ENCODE data around the gene MAGOHB.
A peak's percentile ranks its signal among the peaks of the same experiment; 100 is the strongest.
"Not testable (repeated sequence)": the region's sequence is repeated elsewhere in the genome, so short reads cannot be mapped to it uniquely, and the experiment has no call there.

Gene MAGOHB

DNA sequence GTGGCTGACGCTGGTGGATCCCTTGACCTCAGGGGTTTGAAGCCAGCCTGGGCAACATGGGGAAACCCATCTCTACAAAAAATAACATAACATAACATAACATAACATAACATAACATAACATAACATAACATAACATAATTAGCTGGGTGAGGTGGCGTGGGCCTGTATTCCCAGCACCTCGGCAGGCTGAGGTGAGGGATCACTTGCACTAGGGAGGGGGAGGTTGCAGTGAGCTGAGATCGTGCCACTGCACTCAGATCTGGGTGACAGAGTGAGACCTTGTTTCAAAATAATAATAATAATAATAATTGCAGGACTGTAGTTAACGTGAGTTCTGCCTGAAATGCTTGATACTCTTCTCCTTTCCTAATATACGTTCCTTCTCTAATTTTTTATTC, 1.3 kb downstream of the MAGOHB start:
- DNase-seq (ENCODE audit: low read depth in 2 of 2): no peak

DNA sequence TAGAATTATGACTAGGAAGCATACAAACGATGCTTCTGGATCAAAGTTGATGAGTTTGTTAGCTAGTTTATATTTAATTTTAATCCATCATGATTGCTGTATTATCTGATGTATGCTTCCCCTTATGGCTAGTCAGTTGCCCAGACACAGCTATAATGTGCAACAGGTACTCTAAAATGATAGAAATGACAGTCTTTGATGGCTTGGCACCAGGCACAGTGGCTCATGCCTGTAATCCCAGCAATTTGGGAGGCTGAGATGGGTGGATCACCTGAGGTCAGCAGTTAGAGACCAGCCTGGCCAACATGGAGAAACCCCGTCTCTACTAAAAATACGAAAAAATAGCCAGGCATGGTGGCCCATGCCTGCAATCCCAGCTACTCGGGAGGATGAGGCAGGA, 2.2 kb downstream of the MAGOHB start:
- not testable (repeated sequence) for DNase-seq (ENCODE audit: low read depth in 2 of 2)

GRCh38 chr12:10610188-10610587, 3.2 kb downstream of the MAGOHB start:
- DNase-seq (ENCODE audit: low read depth in 2 of 2): no peak

DNA sequence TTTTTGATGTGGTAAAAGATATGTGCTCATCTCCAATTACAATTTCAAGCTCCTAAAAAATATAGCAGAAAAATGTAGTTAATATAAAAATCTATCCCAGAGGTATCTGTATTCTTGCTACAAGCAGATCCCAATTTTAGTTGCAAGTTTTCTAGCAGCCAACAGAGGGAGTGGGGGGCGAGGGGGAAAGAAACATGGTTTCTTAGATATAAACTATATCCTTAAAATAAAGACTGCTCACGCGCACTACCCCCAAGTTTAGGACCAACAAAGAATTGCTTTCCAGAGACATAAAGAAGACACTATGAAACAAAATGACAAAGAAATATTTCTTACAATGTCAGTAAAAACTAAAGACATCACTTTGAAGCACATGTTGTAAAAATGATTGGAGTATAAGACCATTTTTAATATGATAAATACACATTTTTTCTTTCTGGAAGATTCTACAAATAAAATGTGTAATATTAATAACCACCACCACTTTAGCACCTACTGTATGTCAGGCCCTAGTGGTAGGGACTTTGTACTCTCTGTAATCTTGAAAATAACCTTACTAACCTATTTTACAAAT, 5.4 kb downstream of the MAGOHB start:
- DNase-seq (ENCODE audit: low read depth in 2 of 2): no peak

- no peak for DNase-seq (ENCODE audit: low read depth in 2 of 2)
These were observed 11.5 kb downstream of the MAGOHB start for GRCh38 chr12:10601860-10602259.

- no peak for DNase-seq (ENCODE audit: low read depth in 2 of 2)
These were observed 12.4 kb downstream of the MAGOHB start for GRCh38 chr12:10600988-10601387.

DNA sequence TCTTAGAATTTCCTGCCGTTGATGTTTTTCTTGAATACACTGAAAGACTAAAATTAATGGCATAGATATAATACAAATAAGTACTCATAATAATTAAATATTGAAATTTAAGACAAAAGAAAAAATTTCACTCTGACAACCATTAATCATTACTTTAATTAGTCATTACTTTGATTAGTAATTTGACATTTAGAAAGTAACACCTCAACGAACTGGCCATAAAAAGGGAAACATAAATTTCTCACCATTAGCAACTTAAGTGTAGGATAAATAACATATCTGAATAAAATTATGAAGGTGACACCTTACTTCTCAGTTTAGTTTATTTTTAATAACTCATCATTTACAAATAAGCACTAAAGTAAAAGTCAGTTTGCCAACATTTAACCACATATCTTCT, 17.5 kb downstream of the MAGOHB start:
- no peak for DNase-seq (ENCODE audit: low read depth in 2 of 2)

GRCh38 chr12:10590966-10591365, 22.4 kb downstream of the MAGOHB start:
- DNase-seq (ENCODE audit: low read depth in 2 of 2): no peak

- DNase-seq (ENCODE audit: low read depth in 2 of 2): no peak
These were observed 29.0 kb downstream of the MAGOHB start for GRCh38 chr12:10584415-10584814.

DNA sequence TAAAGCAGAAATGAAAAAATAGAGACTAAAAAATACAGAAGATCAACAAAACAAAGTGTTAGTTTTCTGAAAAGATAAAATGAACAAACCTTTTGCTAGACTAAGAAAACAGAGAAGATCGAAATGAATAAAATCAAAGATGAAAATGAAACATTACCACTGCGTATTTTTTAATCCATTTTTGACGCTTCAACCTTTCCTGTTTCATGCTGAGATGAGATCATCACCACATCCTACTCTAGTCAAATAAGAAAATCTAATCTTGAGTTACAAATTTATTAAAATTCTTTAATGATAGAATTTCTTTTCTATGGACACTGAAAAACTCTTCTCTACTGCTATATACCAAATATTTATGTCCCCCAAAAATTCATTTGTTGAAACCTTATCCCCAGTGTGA, 30.7 kb downstream of the MAGOHB start:
- DNase-seq (ENCODE audit: low read depth in 2 of 2): no peak

GRCh38 chr12:10582133-10582532, 31.3 kb downstream of the MAGOHB start:
- DNase-seq (ENCODE audit: low read depth in 2 of 2): not testable (repeated sequence)

DNA sequence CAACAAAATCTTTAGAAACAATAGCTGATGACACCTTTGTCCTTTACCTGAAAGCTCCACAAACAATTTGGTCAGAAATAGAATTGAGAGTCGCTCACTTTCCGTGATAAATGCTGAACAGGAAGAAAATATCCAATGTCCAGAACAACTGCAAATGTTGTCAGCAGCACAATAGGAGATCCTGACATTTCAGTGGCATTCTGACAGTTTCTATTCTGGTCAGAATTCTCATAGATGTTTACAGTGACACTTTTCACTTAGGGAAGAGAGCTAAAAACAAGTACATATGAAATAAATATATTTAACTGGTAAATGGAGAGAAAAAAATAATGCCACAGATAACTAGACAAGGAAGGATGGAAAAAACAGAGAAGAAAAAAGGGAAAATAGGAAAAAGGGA, 39.1 kb downstream of the MAGOHB start:
- DNase-seq (ENCODE audit: low read depth in 2 of 2): no peak

DNA sequence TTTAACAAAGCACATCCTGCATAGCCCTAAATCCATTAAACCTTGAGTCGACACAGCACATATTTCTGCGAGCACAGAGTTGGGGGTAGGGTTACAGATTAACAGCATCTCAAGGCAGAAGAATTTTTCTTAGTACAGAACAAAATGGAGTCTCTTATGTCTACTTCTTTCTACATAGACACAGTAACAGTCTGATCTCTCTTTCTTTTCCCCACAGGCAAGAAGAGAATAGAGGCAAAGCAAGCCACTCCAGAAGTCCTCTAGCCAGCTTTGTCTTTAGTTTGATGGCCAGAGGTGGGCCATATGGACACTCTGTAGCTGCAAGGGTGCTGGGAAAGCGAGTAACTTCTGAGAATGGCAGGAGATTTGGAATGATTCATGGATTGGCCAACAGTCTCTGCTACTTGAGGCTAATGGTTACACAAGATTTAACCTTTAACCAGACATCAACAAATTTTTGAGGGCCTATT, 41.4 kb downstream of the MAGOHB start:
- DNase-seq (ENCODE audit: low read depth in 2 of 2): not testable (repeated sequence)

DNA sequence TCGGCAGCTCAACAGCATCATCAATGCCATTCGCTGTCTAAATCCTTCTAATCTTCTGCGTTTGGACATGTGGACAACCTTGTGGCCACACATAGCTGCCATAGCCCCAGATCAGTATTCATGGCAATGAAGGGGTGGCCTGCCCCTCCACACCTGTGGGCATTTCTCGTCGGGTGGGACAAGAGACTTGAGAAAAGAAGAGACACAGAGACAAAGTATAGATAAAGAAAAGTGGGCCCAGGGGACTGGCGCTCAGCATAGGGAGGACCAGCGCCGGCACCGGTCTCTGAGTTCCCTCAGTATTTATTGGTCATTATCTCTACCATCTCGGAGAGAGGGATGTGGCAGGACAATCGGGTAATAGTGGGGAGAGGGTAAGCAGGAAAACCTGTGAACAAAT, 42.3 kb downstream of the MAGOHB start:
- DNase-seq (ENCODE audit: low read depth in 2 of 2): no peak

DNA sequence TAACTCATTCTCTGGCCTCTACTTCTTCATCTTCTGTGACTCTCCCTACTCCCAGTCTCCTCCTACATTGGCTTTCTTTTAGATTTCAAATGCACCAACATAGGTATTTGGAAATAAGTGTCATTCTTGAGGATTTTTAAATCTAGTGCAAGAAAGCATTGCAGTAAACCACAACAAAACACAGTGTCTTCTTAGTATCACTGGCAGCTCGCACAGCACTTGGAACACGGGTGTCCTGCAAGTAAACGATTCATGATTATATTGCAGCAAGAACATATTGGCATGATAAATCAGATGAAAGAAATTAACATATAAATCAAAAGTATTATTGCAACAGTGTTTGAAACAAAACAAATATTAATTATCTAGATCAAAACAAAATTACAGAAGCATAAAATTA, 45.6 kb downstream of the MAGOHB start:
- no peak for DNase-seq (ENCODE audit: low read depth in 2 of 2)

DNA sequence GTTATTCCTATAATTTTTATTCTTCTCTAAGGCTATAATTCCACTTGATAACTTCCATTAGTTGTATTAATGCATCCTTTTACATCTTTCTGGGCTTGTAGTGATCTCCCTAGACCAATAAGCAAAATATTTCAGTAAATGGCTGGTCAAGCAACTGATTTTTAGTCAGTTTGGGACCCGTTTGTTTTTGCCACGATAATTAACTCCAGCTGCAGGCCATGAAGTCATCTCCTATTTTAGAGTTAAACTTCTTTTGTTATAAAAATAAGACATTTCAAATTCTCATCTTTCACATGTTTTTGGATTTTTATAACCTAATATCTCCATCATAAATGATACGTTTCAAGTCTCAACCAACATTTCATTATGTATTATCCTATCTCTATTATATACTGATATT, 49.4 kb downstream of the MAGOHB start:
- DNase-seq (ENCODE audit: low read depth in 2 of 2): no peak

GRCh38 chr12:10563002-10563401, 50.4 kb downstream of the MAGOHB start:
- no peak for DNase-seq (ENCODE audit: low read depth in 2 of 2)

DNA sequence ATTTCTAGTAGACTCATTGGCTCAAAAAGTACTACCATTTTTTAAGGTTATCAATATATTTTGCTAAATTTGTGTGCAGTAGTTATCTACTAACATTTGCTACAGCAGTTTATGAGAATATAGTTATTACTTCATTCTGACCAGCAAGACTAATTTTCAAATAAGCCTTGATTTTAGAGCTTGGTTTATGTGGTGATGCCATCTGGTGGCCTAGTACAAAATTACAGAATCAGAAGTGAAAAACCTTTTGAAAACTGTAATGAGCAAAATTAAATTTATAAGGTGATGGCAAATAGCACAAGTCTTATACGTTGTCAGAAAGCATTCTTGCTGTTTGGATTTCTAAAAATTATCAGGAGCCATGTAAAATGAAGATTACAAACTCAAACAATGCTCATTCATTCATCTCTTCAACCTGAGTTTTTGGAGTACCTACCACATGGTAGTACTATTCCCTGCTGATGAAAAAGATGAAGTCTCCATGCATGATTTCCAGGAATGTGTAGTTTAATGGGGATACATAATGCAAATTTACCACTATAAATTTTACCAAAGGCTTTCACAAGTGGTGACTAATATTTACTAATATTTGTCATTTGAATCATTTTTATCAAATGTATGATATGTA, 51.0 kb downstream of the MAGOHB start:
- no peak for DNase-seq (ENCODE audit: low read depth in 2 of 2)

- peak in 1 of 2 donors; percentile 14 for DNase-seq (ENCODE audit: low read depth in 2 of 2)
These were observed 54.2 kb downstream of the MAGOHB start for GRCh38 chr12:10559244-10559643.

DNA sequence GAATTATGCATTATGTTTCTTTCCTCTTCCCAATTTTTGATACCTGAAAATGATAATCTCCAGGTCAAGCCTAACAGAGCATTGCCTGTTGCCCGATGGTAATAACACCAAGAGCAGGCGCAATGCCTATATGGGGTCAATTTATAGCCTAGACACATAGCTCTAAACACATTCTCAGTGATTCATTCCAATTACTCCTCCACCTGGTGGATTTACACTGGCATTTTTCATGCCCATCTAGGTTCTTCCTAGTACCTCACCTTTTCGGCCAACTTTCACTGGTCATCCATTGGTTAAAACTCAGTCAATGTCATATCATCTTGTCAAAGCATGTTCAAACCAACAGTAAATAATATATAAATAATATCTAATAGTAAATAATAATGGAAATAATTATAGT, 54.6 kb downstream of the MAGOHB start:
- no peak for DNase-seq (ENCODE audit: low read depth in 2 of 2)

GRCh38 chr12:10558301-10558700, 55.1 kb downstream of the MAGOHB start:
- DNase-seq (ENCODE audit: low read depth in 2 of 2): no peak

- DNase-seq (ENCODE audit: low read depth in 2 of 2): no peak
These were observed 55.6 kb downstream of the MAGOHB start for GRCh38 chr12:10557766-10558165.

- no peak for DNase-seq (ENCODE audit: low read depth in 2 of 2)
These were observed 56.1 kb downstream of the MAGOHB start for GRCh38 chr12:10557329-10557728.

Measured in stimulated activated CD8-positive, alpha-beta memory T cell treated with anti-CD3 and anti-CD28 coated beads, Interleukin-2, amount 100 ng/mL, for 48 hours (primary cell).